NB4 (cell line): ENCODE measurements around the gene SCN9A.

Source experiments
- CTCF ChIP-seq: IDR thresholded peaks from one replicate; pipeline ENCODE4 v1.5.1; 2012; ENCODE audit warnings: low read depth, low read length
- POLR2A ChIP-seq: IDR thresholded peaks from 2 replicates; pipeline ENCODE4 v1.6.1; 2011; ENCODE audit warnings: mild to moderate bottlenecking; ENCODE audit not compliant: insufficient read length; ENCODE audit errors: extremely low read depth

DNA sequence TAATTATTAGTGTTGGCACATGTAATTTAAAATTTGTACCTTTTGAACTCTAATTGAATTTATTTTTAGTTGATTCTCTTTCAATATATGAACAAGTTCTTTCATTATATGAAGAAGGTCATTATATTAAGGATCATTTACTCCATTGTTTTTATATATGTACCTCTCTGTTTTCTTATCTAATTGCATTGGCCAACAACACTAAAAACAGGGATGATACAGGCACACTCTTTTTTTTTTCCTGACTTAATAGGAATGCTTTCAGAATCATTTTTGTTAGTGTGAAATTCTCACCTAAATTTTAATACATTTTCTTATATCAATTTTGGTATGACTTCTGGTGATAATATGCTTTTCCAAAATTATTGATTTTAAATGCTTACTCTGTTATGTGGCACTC lies 173.0 kb downstream of the SCN9A start:
- TF ChIP-seq POLR2A = no peak
- no peak for TF ChIP-seq CTCF
